Adipose tissue (tissue), 3 donors: Measurements from ENCODE around the gene CDC25A. TPM values are rescaled to one million over a fixed set of nuclear protein-coding genes. Genes with fewer than 3 reads are reported as not detected.

Experiments
- H3K27ac ChIP-seq: one replicate; pipeline ENCODE4 v1.5.1; 2013; ENCODE audit warnings: low read depth, low read length
- WGBS, 3 donors: extraction: QIAGEN DNeasy Blood & Tissue Kit; methylation state at CpG; one replicate each; pipeline ENCODE4 v1.1.7; 2013; 5-methylcytosine and 5-hydroxymethylcytosine counted together
- polyA plus RNA-seq, 3 donors: library from polyadenylated mRNA; stranded (reverse); fragments of 200-250 nt; gene quantifications; one replicate each; pipeline ENCODE4 v1.2.3, GENCODE V29; 2013
- donor health status: healthy with polysubstance abuse.
- donor health status: Bipolar disorder and iron deficiency.
- donor health status: healthy.

Gene CDC25A
- polyA plus RNA-seq, 3 donors: 0.17 to 0.79 (median 0.19) TPM

- no peak overlapping the region for H3K27ac ChIP-seq
- 59 to 65% (median 65%) methylated on average over 3 of the region's 3 CpGs for WGBS, 3 donors
Observed at GRCh38 chr3:48208076-48208475, 19.9 kb upstream of the CDC25A start.

- WGBS, 3 donors: 70 to 82% (median 77%) methylated on average over 6 of the region's 6 CpGs
- H3K27ac ChIP-seq: no peak overlapping the region
Observed at GRCh38 chr3:48202632-48203031, 14.4 kb upstream of the CDC25A start.

- no peak overlapping the region for H3K27ac ChIP-seq
Observed at GRCh38 chr3:48199117-48199516, 10.9 kb upstream of the CDC25A start.

- no peak overlapping the region for H3K27ac ChIP-seq
- 70 to 87% (median 70%) methylated on average over 1 of the region's 1 CpG for WGBS, 3 donors
Observed at GRCh38 chr3:48196611-48197010, 8.4 kb upstream of the CDC25A start.

GRCh38 chr3:48194446-48195071, 6.3 kb upstream of the CDC25A start:
- no peak overlapping the region for H3K27ac ChIP-seq
- 48 to 55% (median 53%) methylated on average over 9 of the region's 9 CpGs for WGBS, 3 donors

GRCh38 chr3:48190911-48191310, 2.7 kb upstream of the CDC25A start:
- 71 to 94% (median 91%) methylated on average over 3 of the region's 3 CpGs for WGBS, 3 donors
- no peak overlapping the region for H3K27ac ChIP-seq

GRCh38 chr3:48189321-48189720, 1.1 kb upstream of the CDC25A start:
- no peak overlapping the region for H3K27ac ChIP-seq
- 85 to 92% (median 92%) methylated on average over 6 of the region's 6 CpGs for WGBS, 3 donors

GRCh38 chr3:48187579-48188265, 495 bp downstream of the CDC25A start:
- H3K27ac ChIP-seq: no peak overlapping the region
- WGBS, 3 donors: 0 to 1% (median 1%) methylated on average over 65 to 82 of the region's 87 CpGs

- H3K27ac ChIP-seq: no peak overlapping the region
- 12 to 17% (median 13%) methylated on average over 8 of the region's 8 CpGs for WGBS, 3 donors
Observed at GRCh38 chr3:48187301-48187578, 977 bp downstream of the CDC25A start.

GRCh38 chr3:48186631-48187300, 1.5 kb downstream of the CDC25A start:
- WGBS, 3 donors: 30 to 47% (median 34%) methylated on average over 7 of the region's 7 CpGs
- H3K27ac ChIP-seq: no peak overlapping the region

GRCh38 chr3:48185129-48185528, 3.1 kb downstream of the CDC25A start:
- 90 to 94% (median 93%) methylated on average over 4 of the region's 4 CpGs for WGBS, 3 donors
- no peak overlapping the region for H3K27ac ChIP-seq

- 86 to 93% (median 86%) methylated on average over 2 of the region's 2 CpGs for WGBS, 3 donors
- H3K27ac ChIP-seq: no peak overlapping the region
Observed at GRCh38 chr3:48184299-48184698, 3.9 kb downstream of the CDC25A start.

- no peak overlapping the region for H3K27ac ChIP-seq
- 89 to 95% (median 91%) methylated on average over 5 of the region's 5 CpGs for WGBS, 3 donors
Observed at GRCh38 chr3:48180531-48181253, 7.5 kb downstream of the CDC25A start.

GRCh38 chr3:48180021-48180420, 8.2 kb downstream of the CDC25A start:
- WGBS, 3 donors: 93 to 98% (median 95%) methylated on average over 5 of the region's 5 CpGs

GRCh38 chr3:48178072-48178471, 10.1 kb downstream of the CDC25A start:
- H3K27ac ChIP-seq: no peak overlapping the region
- WGBS, 3 donors: 94 to 96% (median 94%) methylated on average over 2 of the region's 2 CpGs

More at GRCh38 chr3:48180021-48180420, 8.2 kb downstream of the CDC25A start:
- H3K27ac ChIP-seq: no peak overlapping the region

GRCh38 chr3:48157950-48158376, 30.3 kb downstream of the CDC25A start:
- no peak overlapping the region for H3K27ac ChIP-seq
- 59 to 63% (median 60%) methylated on average over 5 of the region's 5 CpGs for WGBS, 3 donors

- no peak overlapping the region for H3K27ac ChIP-seq
- WGBS, 3 donors: 82 to 93% (median 87%) methylated on average over 5 of the region's 5 CpGs
Observed at GRCh38 chr3:48157202-48157840, 30.9 kb downstream of the CDC25A start.

- H3K27ac ChIP-seq: no peak overlapping the region
- WGBS, 3 donors: 74 to 90% (median 81%) methylated on average over 2 of the region's 2 CpGs
Observed at GRCh38 chr3:48156163-48156562, 32.1 kb downstream of the CDC25A start.

GRCh38 chr3:48155122-48155521, 33.1 kb downstream of the CDC25A start:
- WGBS, 3 donors: 69 to 81% (median 75%) methylated on average over 2 of the region's 2 CpGs
- H3K27ac ChIP-seq: no peak overlapping the region
